Naive thymus-derived CD4-positive, alpha-beta T cell (primary cell): ENCODE results near the gene RNASE4. TPM values are rescaled to one million over a fixed set of nuclear protein-coding genes. Genes with fewer than 3 reads are reported as not detected.
A peak's percentile ranks its signal among the peaks of the same experiment; 100 is the strongest.

Experiments used
- ATAC-seq: fragments of 150-1000 bp; cut with Tn5 transposase; 2 replicates; pipeline ENCODE4 v1.10.0; 2021; ENCODE audit warnings: mild to moderate bottlenecking, moderate library complexity
- CTCF ChIA-PET: fragments of 350-600 bp; sonication (Branson Sonifier 250); formaldehyde crosslinking; loops from one replicate; lab custom pipeline; 2021; ENCODE audit warnings: antibody characterized with exemption; lab: Charles Lee
- POLR2A ChIA-PET: fragments of 350-600 bp; sonication (Branson Sonifier 250); formaldehyde crosslinking; loops from one replicate; lab custom pipeline; 2021; ENCODE audit warnings: antibody characterized with exemption, inconsistent platforms; lab: Charles Lee
- DNase-seq, 9 donors: peaks; one replicate each; pipeline versions ENCODE4 v3.0.0 to v3.0.0-alpha.2; 2020 to 2022; ENCODE audit warnings: mixed read lengths in 1 of 9
- H3K27ac ChIP-seq: one replicate; pipeline ENCODE4 v1.7.0; 2013; ENCODE audit warnings: mild to moderate bottlenecking, low read depth, low read length, moderate library complexity
- H3K27me3 ChIP-seq, 2 donors: one replicate each; pipeline ENCODE4 v1.7.0; 2013; ENCODE audit warnings: low read length in 2 of 2, mild to moderate bottlenecking in 2 of 2, moderate library complexity in 2 of 2; ENCODE audit not compliant: control insufficient read depth in 2 of 2, insufficient read depth in 2 of 2
- H3K36me3 ChIP-seq, 3 experiments: 1 replicate in 2 of 3; 2 replicates in 1 of 3; pipeline ENCODE4 v1.7.0; 2013; ENCODE audit warnings: low read length in 3 of 3, mild to moderate bottlenecking in 3 of 3, moderate library complexity in 1 of 3; ENCODE audit not compliant: insufficient read depth in 3 of 3, control insufficient read depth in 2 of 3
- H3K4me1 ChIP-seq, 2 donors: one replicate each; pipeline ENCODE4 v1.7.0; 2013; ENCODE audit warnings: low read length in 2 of 2, mild to moderate bottlenecking in 2 of 2, moderate library complexity in 1 of 2; ENCODE audit not compliant: control insufficient read depth in 2 of 2, insufficient read depth in 2 of 2
- H3K4me3 ChIP-seq: 2 replicates; pipeline ENCODE4 v1.7.0; 2013; ENCODE audit warnings: mild to moderate bottlenecking, low read length
- H3K9me3 ChIP-seq, 3 experiments: 1 replicate in 2 of 3; 2 replicates in 1 of 3; pipeline ENCODE4 v1.7.0; 2013; ENCODE audit warnings: low read length in 3 of 3; ENCODE audit not compliant: control insufficient read depth in 2 of 3
- H3K27ac Mint-ChIP-seq, 9 donors: one replicate each; pipeline ENCODE4 v1.8.0; 2020 to 2022; ENCODE audit warnings: mixed read lengths in 9 of 9, mild to moderate bottlenecking in 8 of 9, moderate library complexity in 5 of 9, inconsistent platforms in 2 of 9
- H3K27me3 Mint-ChIP-seq, 5 donors: one replicate each; pipeline ENCODE4 v1.8.0; 2021 to 2022; ENCODE audit warnings: mixed read lengths in 5 of 5, mild to moderate bottlenecking in 1 of 5
- H3K36me3 Mint-ChIP-seq, 5 donors: one replicate each; pipeline ENCODE4 v1.8.0; 2020 to 2022; ENCODE audit warnings: mixed read lengths in 5 of 5, mild to moderate bottlenecking in 3 of 5, inconsistent platforms in 1 of 5
- H3K4me1 Mint-ChIP-seq, 7 donors: one replicate each; pipeline ENCODE4 v1.8.0; 2020 to 2022; ENCODE audit warnings: mixed read lengths in 7 of 7, mild to moderate bottlenecking in 3 of 7, inconsistent platforms in 1 of 7
- H3K4me3 Mint-ChIP-seq, 10 donors: one replicate each; pipeline ENCODE4 v1.8.0; 2020 to 2022; ENCODE audit warnings: mild to moderate bottlenecking in 10 of 10, mixed read lengths in 10 of 10, moderate library complexity in 6 of 10, inconsistent platforms in 2 of 10
- H3K9me3 Mint-ChIP-seq, 11 donors: one replicate each; pipeline ENCODE4 v1.8.0; 2020 to 2022; ENCODE audit warnings: mixed read lengths in 11 of 11, mild to moderate bottlenecking in 4 of 11, inconsistent platforms in 1 of 11, moderate library complexity in 1 of 11
- intact Hi-C, 2 donors: fragments of 100-400 bp; cut with micrococcal nuclease; formaldehyde crosslinking; loops; one replicate each; pipeline ENCODE4 v1.15.1; 2023
- polyA plus RNA-seq, 2 donors: library from polyadenylated mRNA; unstranded; fragments of 300-500 nt; fragmentation: Illumina TruSeq; gene quantifications; one replicate each; pipeline ENCODE4 v1.2.3, GENCODE V29; 2021
- total RNA-seq, 6 experiments: library from RNA in 5 of 6; stranded (reverse) in 5 of 6; gene quantifications; 1 replicate in 5 of 6; 2 replicates in 1 of 6; pipeline ENCODE4 v1.2.3 and lab custom pipeline; 2021 to 2026

The RNASE4 gene
- total and polyA plus RNA-seq, 7 experiments from 2014 or later = 0.17 to 4.2 (median 0.47) TPM; not detected in 1

DNA sequence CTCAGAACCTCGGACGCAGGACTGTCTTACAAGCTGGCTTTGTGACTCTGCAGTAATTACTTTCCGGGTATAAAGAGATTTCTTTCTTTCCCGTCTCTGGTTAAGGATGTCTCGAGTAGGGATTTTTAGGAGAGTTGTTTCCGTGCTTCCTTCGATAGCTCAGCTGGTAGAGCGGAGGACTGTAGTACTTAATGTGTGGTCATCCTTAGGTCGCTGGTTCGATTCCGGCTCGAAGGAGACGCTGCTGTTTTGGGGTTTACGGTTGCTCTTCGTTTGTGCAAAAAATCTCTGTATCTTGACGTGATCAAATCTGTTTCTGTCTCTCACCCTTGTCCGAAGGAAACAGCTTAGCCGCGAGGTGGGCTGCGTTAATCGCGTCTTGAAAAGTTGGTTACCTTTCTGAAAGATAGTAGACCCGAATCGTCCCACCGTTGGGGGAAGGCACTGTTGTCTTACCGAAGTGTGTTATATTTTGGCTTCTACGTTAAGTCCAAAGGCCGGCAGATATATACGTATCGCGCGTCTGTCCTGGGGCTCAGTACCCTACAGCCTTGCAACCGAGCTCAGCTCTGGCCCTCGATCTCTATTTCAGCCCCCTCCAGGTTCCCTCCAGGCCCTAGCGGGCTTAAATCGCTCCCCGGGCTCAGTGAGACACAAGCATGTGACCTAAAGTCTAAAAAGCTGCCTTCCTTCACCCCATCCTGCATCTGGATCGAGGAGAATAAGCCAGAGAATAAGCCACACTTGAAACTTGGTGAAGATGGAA is 1.1 kb upstream of the RNASE4 start:
- Mint-ChIP-seq H3K27ac (no peak overlapping the region), H3K36me3 (peaks cover 0 to 3% (median 0%) of the 10 kb centered on the region in 5 donors), H3K9me3 (peaks cover 0 to 9% (median 0%) of the 10 kb centered on the region in 11 donors), H3K4me1 (peaks cover 14 to 35% (median 32%) of the 10 kb centered on the region in 7 donors), H3K4me3 (no peak overlapping the region), H3K27me3 (no peaks in the 10 kb centered on the region)
- Histone ChIP-seq H3K36me3 (peaks cover 0 to 6% (median 0%) of the 10 kb centered on the region in 3 experiments), H3K4me3 (peak overlapping the region; percentile 98), H3K27me3 (no peaks in the 10 kb centered on the region), H3K4me1 (peaks cover 18 to 24% of the 10 kb centered on the region in 2 donors), H3K27ac (peak overlapping the region; percentile 91), H3K9me3 (no peaks in the 10 kb centered on the region)
- POLR2A ChIA-PET = interaction anchor here (0.5 to 6.2 kb wide), 28 partner anchors 8 to 356 kb away, joined by 3 to 73 read pairs (median 6); partner anchors contain the start of genes APEX1, CCNB1IP1, OSGEP and PARP2
- DNase-seq = peak; percentile 61 to 88 (median 81)
- ATAC-seq = peak; percentile 56
- CTCF ChIA-PET = interaction anchor here (0.5 to 4.3 kb wide), 12 partner anchors 9 to 358 kb away, joined by 3 to 30 read pairs (median 6); partner anchors contain the start of gene PARP2
- intact Hi-C loops = loop anchor here (1.0 to 5.0 kb wide), 15 partner anchors 8 to 793 kb away; partner anchors contain the start of genes APEX1 (in 1 of the 2), CHD8 (in 1 of the 2), HNRNPC (in 1 of the 2) and METTL17 (in 1 of the 2)

DNA sequence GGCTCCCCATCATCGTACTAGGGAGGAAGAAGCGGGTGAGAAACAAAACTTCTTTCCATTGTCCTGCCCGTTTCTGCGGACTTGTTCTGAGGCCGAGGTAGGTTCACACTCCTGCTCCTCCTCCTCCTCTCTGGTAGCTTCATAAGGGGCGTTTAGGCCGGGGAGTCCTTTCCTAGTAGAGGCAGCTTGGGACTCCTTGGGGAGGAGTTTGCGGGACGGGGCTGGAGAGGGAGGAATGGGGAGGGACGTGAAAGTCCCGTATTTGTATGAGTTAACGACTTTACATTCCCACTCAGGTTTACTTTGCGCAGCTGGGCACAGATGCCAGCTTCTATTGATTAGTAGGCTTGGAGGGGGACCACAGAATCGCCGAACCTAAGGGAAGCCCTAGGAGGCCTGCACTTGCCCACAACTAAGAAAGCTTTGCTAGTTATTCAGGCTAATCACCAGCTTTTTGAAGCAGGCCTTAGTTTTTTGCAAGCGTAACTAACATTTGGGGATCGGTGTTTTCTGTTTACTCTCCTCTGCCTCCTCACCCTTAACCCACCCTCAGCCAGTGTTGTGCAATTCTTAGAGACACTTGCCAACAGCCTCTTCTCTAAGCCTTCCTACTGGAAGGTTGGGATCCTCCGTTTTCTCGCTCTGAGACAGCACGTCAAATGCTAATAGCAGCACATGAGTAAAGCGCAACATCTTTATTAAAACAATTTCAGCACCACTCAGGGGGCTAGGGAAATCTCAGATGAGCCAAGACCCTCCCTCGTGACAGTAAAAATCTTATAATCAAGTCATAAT is 499 bp downstream of the RNASE4 start:
- H3K27ac Mint-ChIP-seq = peak overlapping the region in 3 of 9 donors; percentile 35 to 80 (median 78)
- ATAC-seq (no peak), DNase-seq (peak in 1 of 9 donors; percentile 12)
- POLR2A ChIA-PET = interaction anchor here (0.7 to 6.2 kb wide), 14 partner anchors 9 to 357 kb away, joined by 3 to 73 read pairs (median 8); partner anchors contain the start of genes CCNB1IP1, PARP2 and PIP4P1
- H3K4me1 ChIP-seq = peaks cover 17 to 20% of the 10 kb centered on the region in 2 donors
- peaks cover 14 to 29% (median 25%) of the 10 kb centered on the region in 7 donors for H3K4me1 Mint-ChIP-seq
- CTCF ChIA-PET = interaction anchor here (0.6 to 4.2 kb wide), 7 partner anchors 12 to 359 kb away, joined by 3 to 19 read pairs (median 5); partner anchors contain the start of gene PARP2
- H3K27ac ChIP-seq = peak overlapping the region; percentile 91
- peaks cover 0 to 9% (median 0%) of the 10 kb centered on the region in 11 donors for H3K9me3 Mint-ChIP-seq
- no peaks in the 10 kb centered on the region for H3K9me3 ChIP-seq
- peak overlapping the region; percentile 98 for H3K4me3 ChIP-seq
- H3K4me3 Mint-ChIP-seq = peak overlapping the region in 1 of 10 donors; percentile 21
- no peaks in the 10 kb centered on the region for H3K27me3 ChIP-seq
- H3K27me3 Mint-ChIP-seq = no peaks in the 10 kb centered on the region
- H3K36me3 ChIP-seq = peaks cover 0 to 6% (median 0%) of the 10 kb centered on the region in 3 experiments
- intact Hi-C loops = loop anchor here (1.0 to 5.0 kb wide), 7 partner anchors 272 to 582 kb away; partner anchors contain the start of genes CCNB1IP1 (in 1 of the 2), HNRNPC (in 1 of the 2), METTL17 (in 1 of the 2) and TEP1 (in 1 of the 2)
- peaks cover 0 to 3% (median 0%) of the 10 kb centered on the region in 5 donors for H3K36me3 Mint-ChIP-seq

DNA sequence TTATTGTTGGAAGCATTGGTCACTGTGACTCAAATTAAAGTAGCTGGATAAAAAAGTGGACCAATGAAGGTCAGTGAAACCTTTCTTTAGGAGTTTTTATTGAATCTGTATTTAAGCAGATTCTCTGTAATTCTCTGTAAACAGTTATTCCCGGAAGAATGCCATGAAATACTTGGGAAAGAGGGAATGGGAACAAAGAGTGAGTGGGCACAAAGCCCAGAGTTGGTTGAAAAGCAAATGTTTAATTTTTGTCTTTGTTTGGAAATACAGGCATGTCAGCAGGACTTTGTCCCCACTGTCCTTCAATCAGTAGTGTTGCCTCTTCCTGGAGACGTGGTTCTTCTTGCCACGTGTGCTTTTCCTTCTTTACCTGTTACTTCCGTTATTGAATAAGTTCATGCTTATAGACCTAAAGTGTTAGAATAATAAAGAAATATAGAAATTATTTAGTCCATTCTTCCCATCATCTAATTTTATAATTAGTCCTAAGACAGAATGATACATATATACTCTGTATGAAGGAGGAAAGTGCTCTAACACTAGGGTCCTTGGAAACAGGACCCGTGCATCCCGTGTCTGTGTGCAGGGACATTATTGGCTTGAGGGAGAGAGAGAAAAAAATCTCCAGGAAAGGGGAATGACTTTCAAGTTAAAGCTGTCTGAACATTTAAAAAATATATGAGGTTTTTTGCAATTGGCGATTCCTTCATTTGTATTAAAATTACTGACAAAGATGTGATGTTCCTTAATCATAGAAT is 2.2 kb downstream of the RNASE4 start:
- H3K4me3 Mint-ChIP-seq = no peak overlapping the region

DNA sequence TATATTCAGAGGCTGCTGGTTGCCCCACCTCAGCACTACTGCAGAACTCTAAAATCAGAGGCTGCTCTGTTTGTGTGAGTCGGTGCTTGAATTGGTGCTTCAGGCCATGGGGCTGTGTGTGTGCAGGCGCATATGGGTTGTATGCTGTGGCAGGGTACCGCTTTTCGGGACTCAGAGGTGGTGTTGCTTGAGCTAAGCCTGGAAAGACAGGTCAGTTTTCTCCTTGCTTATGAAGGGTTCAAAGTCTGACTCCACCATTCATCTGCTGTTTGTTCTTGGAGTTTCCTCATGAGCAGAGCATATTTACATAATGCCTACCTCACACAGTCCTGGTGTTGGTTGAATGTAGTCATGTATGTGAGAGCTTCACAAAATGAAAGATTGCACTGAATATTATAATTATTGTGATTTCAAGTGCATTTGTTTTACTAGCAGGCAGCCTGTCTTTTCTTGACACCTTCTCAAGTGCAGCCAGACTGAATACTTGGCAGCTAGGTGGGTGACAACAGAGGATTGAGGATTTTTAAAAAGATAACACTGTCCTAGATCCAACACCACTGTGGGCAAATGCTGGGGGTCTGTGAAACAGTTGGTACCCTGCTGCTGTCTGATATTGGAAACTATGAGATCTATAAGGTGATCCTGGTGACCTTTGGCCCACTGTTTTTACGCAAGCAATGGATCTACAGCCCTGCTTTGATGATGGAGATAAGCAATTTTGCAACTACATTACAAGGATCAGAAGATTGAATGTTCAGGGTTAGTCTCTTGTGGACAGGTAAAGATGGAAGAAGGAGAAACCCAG is 3.2 kb downstream of the RNASE4 start:
- intact Hi-C loops = no loop called here
- no peak for ATAC-seq

More for the DNA sequence above, 2.2 kb downstream of the RNASE4 start:
- no peaks in the 10 kb centered on the region for H3K27me3 ChIP-seq
- H3K4me3 ChIP-seq = no peak overlapping the region
- no peak overlapping the region for H3K27ac ChIP-seq
- no peak for ATAC-seq
- peaks cover 4 to 5% of the 10 kb centered on the region in 2 donors for H3K4me1 ChIP-seq
- ChIA-PET POLR2A (interaction anchor here (0.9 kb wide), 1 partner anchor 10 kb away, joined by 3 read pairs; no protein-coding TSS in a partner anchor), CTCF (interaction anchor here (2.0 kb wide), 1 partner anchor 77 kb away, joined by 7 read pairs; no protein-coding TSS in a partner anchor)
- no peak for DNase-seq
- peaks cover 4 to 23% (median 14%) of the 10 kb centered on the region in 7 donors for H3K4me1 Mint-ChIP-seq
- H3K36me3 ChIP-seq = peaks cover 0 to 6% (median 0%) of the 10 kb centered on the region in 3 experiments
- no peaks in the 10 kb centered on the region for H3K36me3 Mint-ChIP-seq
- H3K9me3 Mint-ChIP-seq = peaks cover 0 to 3% (median 0%) of the 10 kb centered on the region in 11 donors
- H3K9me3 ChIP-seq = no peaks in the 10 kb centered on the region
- peak overlapping the region in 1 of 9 donors; percentile 0 for H3K27ac Mint-ChIP-seq
- H3K27me3 Mint-ChIP-seq = no peaks in the 10 kb centered on the region
- intact Hi-C loops = no loop called here

DNA sequence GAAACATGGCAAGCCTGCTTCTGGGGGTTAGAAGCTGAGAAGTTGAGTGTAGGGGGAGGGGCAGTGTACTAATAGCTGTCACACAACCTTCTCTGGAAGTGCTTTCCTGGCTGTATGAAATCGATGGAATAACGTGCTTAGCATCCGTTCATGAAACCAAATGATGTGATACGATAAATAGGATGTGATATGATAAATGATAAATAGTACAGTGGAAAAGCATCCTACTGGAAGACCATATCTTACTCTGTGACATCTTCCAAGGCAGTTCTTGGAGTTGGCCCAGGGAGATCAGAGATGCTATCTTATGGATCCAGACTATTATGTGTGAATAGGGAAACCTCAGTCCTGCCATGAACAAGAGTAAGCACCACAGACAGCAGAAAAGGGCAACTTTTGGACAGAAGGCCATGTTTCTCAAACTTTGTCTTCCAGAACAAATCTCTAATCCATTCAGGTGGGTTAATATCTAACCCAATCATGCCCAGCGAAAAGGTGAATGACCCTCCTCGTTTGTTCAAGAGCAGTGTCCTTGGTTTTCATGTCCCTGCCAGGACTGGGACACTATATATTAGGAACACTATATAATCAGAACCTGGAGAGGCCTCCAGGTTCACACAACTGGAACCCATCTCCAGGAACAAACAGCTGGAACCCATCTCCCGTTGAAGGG is 3.9 kb downstream of the RNASE4 start, which contains the start of gene ANG:
ANG (plus strand) TSS at position 598 of the 673 bp plus-strand sequence. CDS start 4,801 bp downstream, outside the sequence.
- intact Hi-C loops = no loop called here

More for the DNA sequence above, 3.2 kb downstream of the RNASE4 start:
- H3K27ac Mint-ChIP-seq = no peak overlapping the region
- Histone ChIP-seq H3K9me3 (no peaks in the 10 kb centered on the region), H3K4me1 (peaks cover 0 to 4% of the 10 kb centered on the region in 2 donors), H3K4me3 (no peak overlapping the region), H3K27ac (no peak overlapping the region), H3K27me3 (no peaks in the 10 kb centered on the region), H3K36me3 (peaks cover 0 to 4% (median 0%) of the 10 kb centered on the region in 3 experiments)
- H3K27me3 Mint-ChIP-seq = no peaks in the 10 kb centered on the region
- POLR2A ChIA-PET = interaction anchor here (2.2 kb wide), 1 partner anchor 74 kb away, joined by 6 read pairs; no protein-coding TSS in a partner anchor
- CTCF ChIA-PET = interaction anchor here (0.6 to 2.0 kb wide), 4 partner anchors 28 to 398 kb away, joined by 3 to 8 read pairs (median 5); partner anchors contain the start of gene CCNB1IP1
- peaks cover 0 to 26% (median 10%) of the 10 kb centered on the region in 7 donors for H3K4me1 Mint-ChIP-seq
- H3K9me3 Mint-ChIP-seq = no peaks in the 10 kb centered on the region
- H3K36me3 Mint-ChIP-seq = no peaks in the 10 kb centered on the region
- DNase-seq = no peak
- H3K4me3 Mint-ChIP-seq = peak overlapping the region in 1 of 10 donors; percentile 31

More for the DNA sequence above, 3.9 kb downstream of the RNASE4 start, which contains the start of gene ANG:
- no peaks in the 10 kb centered on the region for H3K36me3 Mint-ChIP-seq
- ATAC-seq (no peak), DNase-seq (no peak)
- CTCF ChIA-PET = interaction anchor here (0.6 to 2.0 kb wide), 4 partner anchors 29 to 399 kb away, joined by 3 to 8 read pairs (median 5); partner anchors contain the start of gene CCNB1IP1
- POLR2A ChIA-PET = interaction anchor here (2.2 kb wide), 1 partner anchor 75 kb away, joined by 6 read pairs; no protein-coding TSS in a partner anchor
- H3K27ac Mint-ChIP-seq = no peak within 1 kb of the TSS
- Histone ChIP-seq H3K27me3 (no peaks in the 10 kb centered on the region), H3K4me1 (peaks cover 0 to 4% of the 10 kb centered on the region in 2 donors), H3K27ac (no peak within 1 kb of the TSS), H3K4me3 (no peak within 1 kb of the TSS), H3K36me3 (no peaks in the 10 kb centered on the region), H3K9me3 (no peaks in the 10 kb centered on the region)
- no peaks in the 10 kb centered on the region for H3K9me3 Mint-ChIP-seq
- peak within 1 kb of the TSS in 1 of 10 donors; percentile 13 for H3K4me3 Mint-ChIP-seq
- no peaks in the 10 kb centered on the region for H3K27me3 Mint-ChIP-seq
- peaks cover 0 to 26% (median 10%) of the 10 kb centered on the region in 7 donors for H3K4me1 Mint-ChIP-seq
